Inferior parietal cortex (tissue), 1 donor: ENCODE measurements around the gene DLG2.
"Not testable (repeated sequence)": the region's sequence is repeated elsewhere in the genome, so short reads cannot be mapped to it uniquely, and the experiment has no call there.

ENCODE experiments used
- DNase-seq: peaks from one replicate; pipeline ENCODE4 v3.0.0-alpha.2; 2016; ENCODE audit errors: extremely low spot score

The DLG2 gene

GRCh38 chr11:85340846-85341245, 286.3 kb downstream of the DLG2 start:
- not testable (repeated sequence) for DNase-seq

GRCh38 chr11:85318573-85318972, 308.6 kb downstream of the DLG2 start:
- no peak for DNase-seq

- DNase-seq, result no peak
These were observed 310.2 kb downstream of the DLG2 start for GRCh38 chr11:85316967-85317366.

DNA sequence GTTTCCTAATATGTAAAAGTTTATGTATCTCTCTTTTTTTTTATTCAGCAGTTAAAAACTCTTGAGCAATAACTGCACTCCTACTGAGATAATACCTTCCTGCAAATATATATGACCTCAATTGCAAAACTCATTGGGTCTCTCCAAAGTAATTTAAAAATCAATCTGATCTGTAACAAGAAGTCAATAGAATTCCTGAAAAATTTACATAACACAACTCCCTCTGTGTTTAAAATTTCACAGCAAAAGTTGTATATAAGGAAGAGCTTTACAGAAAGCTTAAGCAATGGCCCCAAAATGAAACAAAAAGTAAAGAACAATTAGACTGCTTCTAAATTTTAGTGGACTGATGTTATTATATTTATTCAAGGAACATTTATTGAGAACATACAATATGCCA, 313.4 kb downstream of the DLG2 start:
- DNase-seq, result no peak

DNA sequence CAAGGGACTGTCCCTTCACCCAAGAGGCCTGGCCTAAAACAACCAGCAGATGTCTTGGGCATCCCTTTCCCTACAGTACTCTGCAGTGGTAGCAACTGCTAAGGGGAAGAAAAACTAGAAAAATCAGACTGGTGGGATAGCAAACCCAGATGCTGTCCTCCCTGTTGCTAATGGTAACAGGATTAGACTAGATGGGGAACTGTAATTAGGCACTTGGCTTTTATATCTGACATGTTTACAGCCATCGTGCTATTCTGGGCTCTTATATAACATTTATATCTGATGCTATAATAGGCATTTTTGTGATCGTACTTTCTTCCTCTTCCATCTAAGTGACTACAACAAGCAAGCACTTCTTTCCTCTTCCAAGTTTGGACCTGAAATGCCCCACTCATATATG, 316.7 kb downstream of the DLG2 start:
- DNase-seq, result peak; percentile 47

- no peak for DNase-seq
These were observed 319.8 kb downstream of the DLG2 start for GRCh38 chr11:85307366-85307765.

GRCh38 chr11:85301895-85302678, 325.1 kb downstream of the DLG2 start:
- DNase-seq, result no peak

DNA sequence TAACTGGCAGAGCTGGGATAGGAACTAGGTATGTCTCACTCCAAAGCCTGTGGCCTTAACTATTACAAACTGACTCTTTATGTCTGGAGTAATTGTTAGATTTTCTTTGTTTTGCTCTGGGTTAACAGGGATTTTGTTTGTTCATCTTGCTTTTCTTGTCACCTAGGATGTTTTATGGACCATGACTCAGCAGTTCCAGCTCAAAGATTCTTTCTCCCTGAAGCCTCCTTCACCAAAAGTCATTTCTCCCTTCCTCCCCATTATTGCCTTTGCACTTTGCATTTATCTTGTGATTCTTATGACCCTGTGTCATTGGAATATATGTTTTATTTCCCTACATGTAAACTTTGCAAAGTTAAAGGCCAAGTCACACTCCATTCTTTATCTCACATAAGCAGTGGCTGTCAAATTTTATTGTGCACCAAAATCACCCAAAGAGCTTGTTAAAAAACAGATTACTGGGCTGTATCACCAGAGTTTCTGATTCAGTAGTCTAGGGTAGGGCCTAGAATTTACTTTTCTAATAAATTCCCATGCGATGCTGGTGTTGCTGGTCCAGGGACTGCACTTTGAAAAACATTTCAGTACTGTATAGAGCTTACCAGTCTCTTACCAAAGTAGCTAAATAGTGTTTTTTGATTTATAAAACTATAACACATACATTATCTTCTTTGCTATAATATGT, 327.7 kb downstream of the DLG2 start:
- no peak for DNase-seq

- no peak for DNase-seq
These were observed 331.4 kb downstream of the DLG2 start for GRCh38 chr11:85295694-85296271.

GRCh38 chr11:85281550-85281949, 345.6 kb downstream of the DLG2 start:
- no peak for DNase-seq

DNA sequence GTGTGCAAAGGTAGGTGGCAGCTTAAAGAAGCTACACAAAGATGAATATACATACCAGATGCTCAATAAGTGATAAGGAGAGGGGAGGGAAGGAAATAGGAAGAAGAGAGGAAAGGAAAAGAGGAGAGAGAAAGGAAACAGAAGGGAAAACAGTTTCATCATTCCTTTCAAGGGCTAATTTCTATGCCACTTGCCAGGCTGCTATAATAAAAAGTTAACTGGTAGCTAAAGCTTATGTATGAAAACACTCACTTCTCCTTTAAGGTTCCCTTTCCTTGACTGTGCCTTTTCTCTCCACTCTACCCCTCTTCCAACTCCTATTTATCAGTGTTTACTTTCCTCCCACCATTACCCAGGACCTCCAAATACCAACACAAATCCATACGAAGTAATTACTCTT, 347.9 kb downstream of the DLG2 start:
- DNase-seq, result no peak

DNA sequence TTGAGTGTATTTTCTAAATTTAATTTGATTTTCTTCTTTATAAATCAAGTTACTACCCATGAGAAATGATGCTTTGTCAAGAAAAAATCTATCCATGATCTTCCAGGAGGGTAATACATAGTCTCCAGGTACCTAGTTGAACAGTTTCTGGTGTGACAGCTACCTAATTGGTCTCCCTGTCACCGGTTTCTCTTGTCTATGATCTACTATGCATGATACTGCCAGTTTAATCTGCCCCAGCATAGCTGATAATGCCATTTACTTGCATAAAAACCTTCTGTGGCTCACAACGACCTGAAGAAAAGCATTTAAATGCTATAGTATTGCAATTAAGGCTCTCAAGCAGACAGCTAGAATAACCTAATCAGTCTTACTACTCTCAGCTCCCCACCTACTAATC, 349.5 kb downstream of the DLG2 start:
- DNase-seq, result no peak

DNA sequence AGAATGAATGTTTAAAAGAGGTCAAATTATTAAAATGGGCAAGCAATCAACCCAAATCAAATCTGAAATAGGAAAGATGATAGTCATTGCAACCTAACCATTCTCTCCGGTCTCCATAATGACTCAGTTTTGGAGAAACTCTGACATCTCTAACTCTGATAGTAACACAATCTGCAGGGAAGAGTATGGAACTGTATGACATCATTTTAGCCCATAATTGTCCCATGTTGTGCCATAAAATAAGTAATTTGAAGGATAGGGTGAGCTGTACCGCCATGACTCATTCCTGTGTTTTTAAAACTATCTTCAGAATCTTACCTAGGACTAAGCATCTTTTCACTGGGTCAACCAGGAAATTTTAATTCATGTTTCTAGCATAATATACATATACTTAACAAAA, 350.8 kb downstream of the DLG2 start:
- DNase-seq, result no peak

- not testable (repeated sequence) for DNase-seq
These were observed 356.8 kb downstream of the DLG2 start for GRCh38 chr11:85270315-85270714.

DNA sequence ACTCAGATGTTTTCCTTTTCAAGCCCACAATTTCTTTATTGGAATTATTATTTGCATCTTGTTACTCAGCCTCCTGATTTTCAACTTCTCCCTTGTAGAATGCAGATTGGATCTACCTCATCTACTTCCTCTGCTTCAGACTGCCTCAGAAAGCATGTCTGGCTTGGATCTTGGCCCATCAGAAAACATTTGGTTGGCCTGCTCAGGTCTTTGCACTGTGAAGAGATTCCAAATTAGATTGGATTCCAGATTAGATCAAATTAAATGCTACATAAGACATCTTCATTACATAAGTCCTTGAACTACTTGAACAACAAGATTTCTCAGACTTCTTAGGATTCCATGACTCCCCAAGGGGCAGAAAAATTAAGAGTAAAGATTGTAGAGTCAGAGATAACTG, 358.0 kb downstream of the DLG2 start:
- no peak for DNase-seq

DNA sequence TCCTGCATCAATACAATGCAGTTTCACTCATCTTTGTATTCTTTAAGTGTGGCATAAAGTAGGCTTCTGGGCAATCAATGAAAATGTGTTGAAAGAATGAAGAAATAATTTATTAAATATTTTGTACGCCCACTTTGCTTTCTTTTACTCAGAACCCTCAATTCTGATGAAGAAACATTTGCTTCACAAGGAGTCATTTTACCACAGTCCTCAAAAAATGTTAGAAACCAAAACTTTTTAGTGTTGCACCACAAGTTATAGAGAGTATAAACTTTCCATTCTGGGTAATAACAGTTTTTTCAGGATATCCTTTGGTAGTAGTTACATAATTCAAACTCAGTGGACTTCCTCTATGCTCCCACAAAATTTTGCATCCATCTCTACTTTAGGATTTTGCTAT, 360.5 kb downstream of the DLG2 start:
- no peak for DNase-seq

DNA sequence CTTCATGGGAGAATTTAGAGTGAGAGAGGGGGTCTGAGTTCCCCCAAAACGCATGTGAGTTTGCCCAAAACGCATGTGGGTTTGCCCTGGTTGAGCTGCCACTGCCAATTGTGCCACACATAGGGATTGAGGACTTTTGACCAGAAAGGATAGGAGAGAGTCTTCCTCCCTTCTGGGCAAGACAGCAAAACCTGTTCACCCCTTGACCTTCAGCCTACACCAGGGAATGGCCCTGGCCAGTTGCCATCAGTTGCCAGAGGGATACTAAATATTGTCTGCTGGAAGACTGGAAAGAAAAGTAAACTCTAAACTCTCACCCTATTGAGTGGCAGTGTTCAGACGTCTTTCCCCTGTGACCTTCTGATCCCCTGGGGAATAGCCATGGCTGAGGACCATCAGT, 363.8 kb downstream of the DLG2 start:
- DNase-seq, result no peak

GRCh38 chr11:85257837-85258236, 369.3 kb downstream of the DLG2 start:
- DNase-seq, result no peak

DNA sequence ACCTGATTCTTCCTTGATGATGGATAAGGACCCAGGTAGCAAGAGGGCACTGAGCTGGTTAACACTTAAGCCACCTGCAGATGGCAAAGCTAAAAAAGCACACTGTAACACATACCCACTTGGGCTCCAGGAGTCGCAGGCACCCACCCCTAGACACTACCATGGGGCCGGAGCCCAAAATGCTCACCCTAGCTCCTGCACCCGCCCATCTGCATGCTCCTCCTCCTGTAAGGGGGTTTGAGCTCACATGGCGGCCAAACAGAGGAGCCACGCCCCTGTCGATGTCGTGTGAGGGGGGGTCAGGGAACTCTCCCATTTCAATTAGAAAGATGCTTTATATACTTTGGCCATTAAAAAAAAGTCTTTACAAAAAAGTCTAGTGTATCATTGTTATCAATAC, 370.7 kb downstream of the DLG2 start:
- no peak for DNase-seq

DNA sequence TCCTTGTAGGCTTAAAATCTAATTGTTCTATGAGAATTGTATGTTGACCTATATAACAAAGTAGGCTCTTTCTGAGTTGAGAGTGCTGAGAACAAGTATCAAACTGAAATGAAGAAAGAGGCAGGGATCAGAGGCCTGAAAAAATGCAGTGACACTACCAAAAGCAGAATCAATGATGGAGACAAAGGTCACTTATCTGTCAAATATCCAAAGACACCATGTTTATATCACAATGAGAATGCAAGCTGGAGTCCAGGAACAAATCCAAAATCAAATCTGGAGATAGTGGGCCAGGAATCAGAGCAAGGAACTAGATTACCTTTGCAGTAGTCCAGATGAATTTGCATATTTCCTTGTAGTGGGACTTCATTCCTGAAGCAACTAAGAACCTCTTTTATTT, 377.7 kb downstream of the DLG2 start:
- no peak for DNase-seq

DNA sequence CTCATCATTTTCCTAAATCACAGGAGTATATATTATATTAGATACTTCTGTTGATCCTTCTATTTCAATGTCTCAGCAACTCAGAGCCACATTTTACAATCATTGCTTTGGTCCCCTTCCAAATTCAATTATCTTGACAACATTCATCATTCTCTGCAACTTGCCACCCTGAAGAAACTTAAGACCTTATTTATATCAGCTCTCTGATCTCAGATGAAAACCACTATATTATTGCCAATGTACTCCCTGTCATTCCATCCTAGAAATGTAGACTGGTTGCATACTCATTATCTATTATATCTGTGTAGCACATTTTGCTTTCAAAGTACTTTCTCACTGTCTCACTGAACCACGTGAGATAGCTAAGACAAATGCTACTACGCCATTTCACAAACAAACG, 379.3 kb downstream of the DLG2 start:
- DNase-seq, result no peak

GRCh38 chr11:85238906-85239305, 388.2 kb downstream of the DLG2 start:
- no peak for DNase-seq

DNA sequence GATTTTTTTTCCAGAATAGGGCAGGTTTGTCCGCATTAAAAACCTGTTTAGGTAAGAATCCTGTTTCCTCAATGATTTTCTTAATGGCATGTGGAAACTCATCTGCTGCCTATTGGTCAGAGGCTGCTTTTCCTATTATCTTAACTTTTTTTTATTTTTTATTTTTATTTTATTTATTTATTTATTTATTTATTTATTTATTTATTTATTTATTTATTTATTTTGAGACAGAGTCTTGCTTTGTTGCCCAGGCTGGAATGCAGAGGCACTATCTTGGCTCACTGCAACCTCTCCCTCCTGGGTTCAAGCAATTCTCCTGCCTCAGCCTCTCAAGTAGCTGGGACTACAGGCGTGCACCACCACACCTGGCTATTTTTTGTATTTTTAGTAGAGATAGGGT, 389.1 kb downstream of the DLG2 start:
- not testable (repeated sequence) for DNase-seq
